AG09319 (cell line): Measurements from ENCODE around the gene APPL2.

Experiments
- DNase-seq: peaks from one replicate; pipeline ENCODE4 v3.0.0-alpha.2; 2010; ENCODE audit warnings: low read depth; ENCODE audit errors: extremely low read depth
- CTCF ChIP-seq: IDR thresholded peaks from 2 replicates; pipeline ENCODE4 v1.5.1; 2011; ENCODE audit warnings: low read depth, mild to moderate bottlenecking, inconsistent platforms, low read length, moderate library complexity

Gene APPL2

GRCh38 chr12:105222284-105222655 lies 13.7 kb downstream of the APPL2 start:
- no peak for DNase-seq
- no peak for TF ChIP-seq CTCF

- no peak for TF ChIP-seq CTCF
- DNase-seq, result no peak
Measured at GRCh38 chr12:105221583-105222283, 14.2 kb downstream of the APPL2 start.

GRCh38 chr12:105220929-105221290 lies 15.1 kb downstream of the APPL2 start:
- DNase-seq, result no peak

GRCh38 chr12:105220150-105220928 lies 15.6 kb downstream of the APPL2 start:
- DNase-seq, result no peak
- no peak for TF ChIP-seq CTCF

More at GRCh38 chr12:105220929-105221290, 15.1 kb downstream of the APPL2 start:
- TF ChIP-seq CTCF, result no peak

- no peak for TF ChIP-seq CTCF
- no peak for DNase-seq
Measured at GRCh38 chr12:105219261-105220028, 16.5 kb downstream of the APPL2 start.

GRCh38 chr12:105218434-105218833 lies 17.5 kb downstream of the APPL2 start:
- no peak for DNase-seq
- TF ChIP-seq CTCF, result no peak
